ENCODE data around the gene SMAD1. TPM values are rescaled to one million over a fixed set of nuclear protein-coding genes. Genes with fewer than 3 reads are reported as not detected.

SMAD1 gene
- polyA plus RNA-seq, 1 of the 3 experiments (the other 2 are of a cell fraction): 46.0 TPM

DNA sequence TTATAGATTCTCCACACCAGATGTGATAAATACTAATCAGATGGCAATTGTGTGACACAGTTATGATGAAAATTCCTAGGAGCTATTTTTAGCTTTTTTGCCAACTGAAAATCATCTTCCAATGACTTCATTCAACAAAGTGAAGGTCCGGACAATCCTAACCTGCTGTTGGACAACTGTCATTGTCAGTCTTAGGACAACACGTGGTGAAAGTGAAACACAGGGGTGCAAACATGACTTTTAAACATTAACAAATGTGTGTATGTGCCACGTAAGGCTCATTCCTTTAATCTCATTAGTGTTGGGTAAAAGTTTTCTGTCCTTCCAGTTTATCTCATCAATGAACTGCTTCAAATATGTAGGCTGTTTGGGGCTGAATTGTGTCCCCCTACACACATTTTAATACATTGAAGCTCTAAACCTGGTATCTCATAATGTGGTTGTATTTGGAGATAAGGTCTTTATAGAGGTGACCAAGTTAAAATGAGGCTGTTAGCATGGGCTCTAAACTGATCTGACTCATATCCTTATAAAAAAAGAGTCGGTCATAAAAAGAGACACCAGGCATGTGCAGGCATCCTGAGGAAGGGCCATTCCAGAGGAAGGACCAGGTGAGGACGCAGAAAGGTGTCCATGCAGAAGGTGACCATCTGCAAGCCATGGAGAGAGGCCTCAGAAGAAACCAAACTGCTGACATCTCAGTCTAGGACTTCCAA is 41.2 kb upstream of the SMAD1 start:
- Histone ChIP-seq H3K4me3 (ENCODE audit: low read depth in 2 of 2, low read length in 1 of 2) (no peak overlapping the region), H3K79me2 (ENCODE audit: insufficient read depth) (no peaks in the 10 kb centered on the region), H3F3A (replicated peaks; ENCODE audit: insufficient read depth) (no peaks in the 10 kb centered on the region), H3K36me3 (replicated peaks in 1 of 2; ENCODE audit: control insufficient read depth in 1 of 2, insufficient read depth in 2 of 2, low read length in 1 of 2) (no peaks in the 10 kb centered on the region), H3K9me3 (no peaks in the 10 kb centered on the region), H2AFZ (ENCODE audit: low read depth) (no peak overlapping the region), H3K27me3 (ENCODE audit: insufficient read depth) (no peaks in the 10 kb centered on the region), H3K4me1 (ENCODE audit: control insufficient read depth in 1 of 2, insufficient read depth in 2 of 2, low read depth in 1 of 2, low read length in 1 of 2) (no peaks in the 10 kb centered on the region), H3K27ac (ENCODE audit: low read depth in 2 of 2, low read length in 1 of 2) (no peak overlapping the region), H3K9ac (no peak overlapping the region), H3K9me2 (no peaks in the 10 kb centered on the region), H4K20me1 (ENCODE audit: insufficient read depth) (no peaks in the 10 kb centered on the region), H3K4me2 (no peak overlapping the region)
- ChIA-PET CTCF (no interaction called here), POLR2A (no interaction called here)
- TF ChIP-seq JUND (IDR thresholded peaks at IDR 0.05) (no peak), RXRA (IDR thresholded peaks at IDR 0.05; ENCODE audit: borderline replicate concordance, low read depth) (no peak), YY1 (IDR thresholded peaks at IDR 0.05; ENCODE audit: low read depth) (no peak), GATA2 (CRISPR knock-in tag; IDR thresholded peaks at IDR 0.05) (no peak), RFX5 (IDR thresholded peaks at IDR 0.05; ENCODE audit: low read length) (no peak), TEAD4 (IDR thresholded peaks at IDR 0.05; ENCODE audit: borderline replicate concordance, insufficient read depth) (no peak), CHD2 (IDR thresholded peaks at IDR 0.05; ENCODE audit: low read length, partially characterized antibody) (no peak), SMC3 (IDR thresholded peaks at IDR 0.05; ENCODE audit: low read depth, low read length) (no peak), ELF1 (IDR thresholded peaks at IDR 0.05) (no peak), TCF12 (IDR thresholded peaks at IDR 0.05) (no peak), TAF1 (IDR thresholded peaks at IDR 0.05; ENCODE audit: borderline replicate concordance, low read depth, low read length) (no peak), NRF1 (IDR thresholded peaks at IDR 0.05; ENCODE audit: low read depth, low read length) (no peak), POLR2AphosphoS5 (IDR thresholded peaks at IDR 0.05; ENCODE audit: low read depth, low read length) (no peak)
- TF ChIP-seq, protein P1, sequence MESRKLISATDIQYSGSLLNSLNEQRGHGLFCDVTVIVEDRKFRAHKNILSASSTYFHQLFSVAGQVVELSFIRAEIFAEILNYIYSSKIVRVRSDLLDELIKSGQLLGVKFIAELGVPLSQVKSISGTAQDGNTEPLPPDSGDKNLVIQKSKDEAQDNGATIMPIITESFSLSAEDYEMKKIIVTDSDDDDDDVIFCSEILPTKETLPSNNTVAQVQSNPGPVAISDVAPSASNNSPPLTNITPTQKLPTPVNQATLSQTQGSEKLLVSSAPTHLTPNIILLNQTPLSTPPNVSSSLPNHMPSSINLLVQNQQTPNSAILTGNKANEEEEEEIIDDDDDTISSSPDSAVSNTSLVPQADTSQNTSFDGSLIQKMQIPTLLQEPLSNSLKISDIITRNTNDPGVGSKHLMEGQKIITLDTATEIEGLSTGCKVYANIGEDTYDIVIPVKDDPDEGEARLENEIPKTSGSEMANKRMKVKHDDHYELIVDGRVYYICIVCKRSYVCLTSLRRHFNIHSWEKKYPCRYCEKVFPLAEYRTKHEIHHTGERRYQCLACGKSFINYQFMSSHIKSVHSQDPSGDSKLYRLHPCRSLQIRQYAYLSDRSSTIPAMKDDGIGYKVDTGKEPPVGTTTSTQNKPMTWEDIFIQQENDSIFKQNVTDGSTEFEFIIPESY (IDR thresholded peaks at IDR 0.05; ENCODE audit: borderline replicate concordance, low read depth): no peak
- TF ChIP-seq, protein P2, sequence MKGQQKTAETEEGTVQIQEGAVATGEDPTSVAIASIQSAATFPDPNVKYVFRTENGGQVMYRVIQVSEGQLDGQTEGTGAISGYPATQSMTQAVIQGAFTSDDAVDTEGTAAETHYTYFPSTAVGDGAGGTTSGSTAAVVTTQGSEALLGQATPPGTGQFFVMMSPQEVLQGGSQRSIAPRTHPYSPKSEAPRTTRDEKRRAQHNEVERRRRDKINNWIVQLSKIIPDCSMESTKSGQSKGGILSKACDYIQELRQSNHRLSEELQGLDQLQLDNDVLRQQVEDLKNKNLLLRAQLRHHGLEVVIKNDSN (IDR thresholded peaks at IDR 0.05; ENCODE audit: borderline replicate concordance, low read depth): no peak
- TF ChIP-seq, protein P3, sequence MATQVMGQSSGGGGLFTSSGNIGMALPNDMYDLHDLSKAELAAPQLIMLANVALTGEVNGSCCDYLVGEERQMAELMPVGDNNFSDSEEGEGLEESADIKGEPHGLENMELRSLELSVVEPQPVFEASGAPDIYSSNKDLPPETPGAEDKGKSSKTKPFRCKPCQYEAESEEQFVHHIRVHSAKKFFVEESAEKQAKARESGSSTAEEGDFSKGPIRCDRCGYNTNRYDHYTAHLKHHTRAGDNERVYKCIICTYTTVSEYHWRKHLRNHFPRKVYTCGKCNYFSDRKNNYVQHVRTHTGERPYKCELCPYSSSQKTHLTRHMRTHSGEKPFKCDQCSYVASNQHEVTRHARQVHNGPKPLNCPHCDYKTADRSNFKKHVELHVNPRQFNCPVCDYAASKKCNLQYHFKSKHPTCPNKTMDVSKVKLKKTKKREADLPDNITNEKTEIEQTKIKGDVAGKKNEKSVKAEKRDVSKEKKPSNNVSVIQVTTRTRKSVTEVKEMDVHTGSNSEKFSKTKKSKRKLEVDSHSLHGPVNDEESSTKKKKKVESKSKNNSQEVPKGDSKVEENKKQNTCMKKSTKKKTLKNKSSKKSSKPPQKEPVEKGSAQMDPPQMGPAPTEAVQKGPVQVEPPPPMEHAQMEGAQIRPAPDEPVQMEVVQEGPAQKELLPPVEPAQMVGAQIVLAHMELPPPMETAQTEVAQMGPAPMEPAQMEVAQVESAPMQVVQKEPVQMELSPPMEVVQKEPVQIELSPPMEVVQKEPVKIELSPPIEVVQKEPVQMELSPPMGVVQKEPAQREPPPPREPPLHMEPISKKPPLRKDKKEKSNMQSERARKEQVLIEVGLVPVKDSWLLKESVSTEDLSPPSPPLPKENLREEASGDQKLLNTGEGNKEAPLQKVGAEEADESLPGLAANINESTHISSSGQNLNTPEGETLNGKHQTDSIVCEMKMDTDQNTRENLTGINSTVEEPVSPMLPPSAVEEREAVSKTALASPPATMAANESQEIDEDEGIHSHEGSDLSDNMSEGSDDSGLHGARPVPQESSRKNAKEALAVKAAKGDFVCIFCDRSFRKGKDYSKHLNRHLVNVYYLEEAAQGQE (IDR thresholded peaks at IDR 0.05; ENCODE audit: low read depth, low read length): no peak
- 53% methylated on average over 5 of the region's 5 CpGs for WGBS (ENCODE audit: low lambda C conversion rate)
- DNase-seq: no peak

Measured in SK-N-SH (cell line).